SKM-1 treated with dmso at 0.1 percent for 144 hours (cell line): ENCODE results near the gene ATG13.

Experiments
- DNase-seq: peaks from one replicate; lab custom pipeline; 2025; ENCODE audit not compliant: unreplicated experiment; lab: John Stamatoyannopoulos, UW

ATG13 gene

GRCh38 chr11:46722566-46723358 is 105.4 kb downstream of the ATG13 start:
- DNase-seq, result no peak

- DNase-seq, result no peak
Measured at GRCh38 chr11:46723359-46723680, 106.0 kb downstream of the ATG13 start.

GRCh38 chr11:46724088-46724487 is 106.7 kb downstream of the ATG13 start:
- no peak for DNase-seq
